Stimulated activated CD8-positive, alpha-beta memory T cell treated with anti-CD3 and anti-CD28 coated beads, Interleukin-12 subunit alpha, Interleukin-12 subunit beta, amount 100 ng/mL, for 24 hours (primary cell): ENCODE data around the gene METTL24.
"Not testable (repeated sequence)": the region's sequence is repeated elsewhere in the genome, so short reads cannot be mapped to it uniquely, and the experiment has no call there.

Source experiments
- DNase-seq: peaks from one replicate; pipeline ENCODE4 v3.0.0-alpha.2; 2020; ENCODE audit errors: extremely low read depth

The METTL24 gene

GRCh38 chr6:110315207-110315868 lies 42.8 kb downstream of the METTL24 start:
- DNase-seq: no peak

GRCh38 chr6:110310861-110311446 lies 47.2 kb downstream of the METTL24 start:
- no peak for DNase-seq

GRCh38 chr6:110309432-110309831 lies 48.7 kb downstream of the METTL24 start:
- not testable (repeated sequence) for DNase-seq

GRCh38 chr6:110307368-110307767 lies 50.8 kb downstream of the METTL24 start:
- DNase-seq: no peak

- DNase-seq: not testable (repeated sequence)
Observed at GRCh38 chr6:110305832-110306231, 52.3 kb downstream of the METTL24 start.

GRCh38 chr6:110303692-110304091 lies 54.5 kb downstream of the METTL24 start:
- not testable (repeated sequence) for DNase-seq

- no peak for DNase-seq
Observed at GRCh38 chr6:110298916-110299315, 59.2 kb downstream of the METTL24 start.

- DNase-seq: no peak
Observed at GRCh38 chr6:110298411-110298810, 59.7 kb downstream of the METTL24 start.

GRCh38 chr6:110296241-110297025 lies 61.7 kb downstream of the METTL24 start:
- no peak for DNase-seq

GRCh38 chr6:110295451-110296165 lies 62.5 kb downstream of the METTL24 start:
- DNase-seq: no peak

- DNase-seq: no peak
Observed at GRCh38 chr6:110287462-110288341, 70.4 kb downstream of the METTL24 start.

- no peak for DNase-seq
Observed at GRCh38 chr6:110285306-110286060, 72.7 kb downstream of the METTL24 start.

GRCh38 chr6:110284855-110285254 lies 73.3 kb downstream of the METTL24 start:
- no peak for DNase-seq

- DNase-seq: no peak
Observed at GRCh38 chr6:110283657-110284056, 74.5 kb downstream of the METTL24 start.

GRCh38 chr6:110282412-110282811 lies 75.7 kb downstream of the METTL24 start:
- DNase-seq: no peak

- no peak for DNase-seq
Observed at GRCh38 chr6:110277100-110277665, 81.0 kb downstream of the METTL24 start.

GRCh38 chr6:110272781-110273180 lies 85.4 kb downstream of the METTL24 start:
- not testable (repeated sequence) for DNase-seq

GRCh38 chr6:110271732-110272022 lies 86.5 kb downstream of the METTL24 start:
- no peak for DNase-seq

GRCh38 chr6:110270165-110270564 lies 88.0 kb downstream of the METTL24 start:
- DNase-seq: no peak

- no peak for DNase-seq
Observed at GRCh38 chr6:110269623-110270022, 88.5 kb downstream of the METTL24 start.
